Activated CD8-positive, alpha-beta T cell treated with anti-CD3 and anti-CD28 coated beads, Interleukin-2, amount 10 ng/mL, durations not matched to agents 7 days and 5 days (primary cell): ENCODE results near the gene ZBTB2. TPM values are rescaled to one million over a fixed set of nuclear protein-coding genes. Genes with fewer than 3 reads are reported as not detected.
A peak's percentile ranks its signal among the peaks of the same experiment; 100 is the strongest.

Experiments
- ATAC-seq: fragments of 150-1000 bp; cut with Tn5 transposase; one replicate; pipeline ENCODE4 v1.10.0; 2021; ENCODE audit warnings: moderate library complexity
- CTCF ChIA-PET: fragments of 350-600 bp; sonication (Branson Sonifier 250); formaldehyde crosslinking; loops from one replicate; lab custom pipeline; 2021; ENCODE audit warnings: antibody characterized with exemption; lab: Charles Lee
- POLR2A ChIA-PET: fragments of 350-600 bp; sonication (Branson Sonifier 250); formaldehyde crosslinking; loops from one replicate; lab custom pipeline; 2021; ENCODE audit warnings: antibody characterized with exemption; lab: Charles Lee
- DNase-seq: peaks from one replicate; pipeline ENCODE4 v3.0.0-alpha.2; 2020
- H3K27ac Mint-ChIP-seq: one replicate; pipeline ENCODE4 v1.8.0; 2021; ENCODE audit warnings: mild to moderate bottlenecking, mixed read lengths
- H3K27me3 Mint-ChIP-seq: one replicate; pipeline ENCODE4 v1.8.0; 2021; ENCODE audit warnings: low read depth, mixed read lengths
- H3K36me3 Mint-ChIP-seq: one replicate; pipeline ENCODE4 v1.8.0; 2021; ENCODE audit warnings: low read depth, mixed read lengths
- H3K4me1 Mint-ChIP-seq: one replicate; pipeline ENCODE4 v1.8.0; 2021; ENCODE audit warnings: low read depth, mixed read lengths
- H3K4me3 Mint-ChIP-seq: one replicate; pipeline ENCODE4 v1.8.0; 2021; ENCODE audit warnings: mild to moderate bottlenecking, mixed read lengths
- H3K9me3 Mint-ChIP-seq: one replicate; pipeline ENCODE4 v1.8.0; 2022; ENCODE audit warnings: mixed read lengths; ENCODE audit not compliant: insufficient read depth
- total RNA-seq, 2 experiments: library from RNA; stranded (reverse); gene quantifications; one replicate each; pipeline ENCODE4 v1.2.3, GENCODE V29; 2021

ZBTB2 gene
- total RNA-seq, 2 experiments from 2014 or later, result 24.0 to 25.6 TPM

GRCh38 chr6:151399679-151400078, 8.3 kb upstream of the ZBTB2 start:
- CTCF ChIA-PET, result no interaction called here

GRCh38 chr6:151393410-151393809, 2.1 kb upstream of the ZBTB2 start:
- Mint-ChIP-seq H3K4me3 (peak overlapping the region; percentile 97), H3K27me3 (no peaks in the 10 kb centered on the region), H3K4me1 (peaks cover 53% of the 10 kb centered on the region), H3K9me3 (no peaks in the 10 kb centered on the region), H3K36me3 (peaks cover 55% of the 10 kb centered on the region), H3K27ac (peak overlapping the region; percentile 97)
- DNase-seq (no peak), ATAC-seq (no peak)
- ChIA-PET POLR2A (interaction anchor here (0.7 to 1.8 kb wide), 4 partner anchors 13 to 58 kb away, joined by 3 to 7 read pairs (median 4); partner anchors contain the start of gene RMND1), CTCF (interaction anchor here (0.9 to 5.0 kb wide), 2 partner anchors 13 to 58 kb away, joined by 4 to 31 read pairs; partner anchors contain the start of gene RMND1)

More at GRCh38 chr6:151399679-151400078, 8.3 kb upstream of the ZBTB2 start:
- Mint-ChIP-seq H3K27ac (no peak overlapping the region), H3K4me1 (peaks cover 61% of the 10 kb centered on the region), H3K27me3 (no peaks in the 10 kb centered on the region), H3K36me3 (peaks cover 47% of the 10 kb centered on the region), H3K9me3 (no peaks in the 10 kb centered on the region), H3K4me3 (no peak overlapping the region)
- no peak for DNase-seq
- POLR2A ChIA-PET, result interaction anchor here (1.1 kb wide), 1 partner anchor 10 kb away, joined by 4 read pairs; no protein-coding TSS in a partner anchor
- peak; percentile 37 for ATAC-seq

- DNase-seq (no peak), ATAC-seq (no peak)
- CTCF ChIA-PET, result interaction anchor here (0.7 to 5.0 kb wide), 4 partner anchors 12 to 59 kb away, joined by 3 to 31 read pairs (median 4); partner anchors contain the start of gene RMND1
- no peaks in the 10 kb centered on the region for H3K27me3 Mint-ChIP-seq
- no peaks in the 10 kb centered on the region for H3K9me3 Mint-ChIP-seq
- peak overlapping the region; percentile 97 for H3K4me3 Mint-ChIP-seq
- H3K4me1 Mint-ChIP-seq, result peaks cover 54% of the 10 kb centered on the region
- H3K36me3 Mint-ChIP-seq, result peaks cover 55% of the 10 kb centered on the region
- POLR2A ChIA-PET, result interaction anchor here (0.6 to 1.8 kb wide), 2 partner anchors 12 to 162 kb away, joined by 3 to 5 read pairs; no protein-coding TSS in a partner anchor
- peak overlapping the region; percentile 97 for H3K27ac Mint-ChIP-seq
These were observed 1.1 kb upstream of the ZBTB2 start for GRCh38 chr6:151392427-151392826.

GRCh38 chr6:151390851-151391470, 398 bp downstream of the ZBTB2 start:
- peak; percentile 86 for DNase-seq
- Mint-ChIP-seq H3K9me3 (no peaks in the 10 kb centered on the region), H3K4me3 (peak overlapping the region; percentile 97), H3K4me1 (peaks cover 52% of the 10 kb centered on the region), H3K36me3 (peaks cover 55% of the 10 kb centered on the region), H3K27ac (peak overlapping the region; percentile 80), H3K27me3 (no peaks in the 10 kb centered on the region)
- CTCF ChIA-PET, result interaction anchor here (1.8 to 1.9 kb wide), 2 partner anchors 12 to 61 kb away, joined by 4 to 7 read pairs; partner anchors contain the start of gene RMND1
- peak; percentile 31 for ATAC-seq
- POLR2A ChIA-PET, result interaction anchor here (0.6 to 2.6 kb wide), 10 partner anchors 9 to 1592 kb away, joined by 3 to 45 read pairs (median 4); partner anchors contain the start of genes FBXO5 and RMND1

GRCh38 chr6:151390276-151390850, 996 bp downstream of the ZBTB2 start:
- POLR2A ChIA-PET, result interaction anchor here (0.5 to 2.6 kb wide), 15 partner anchors 9 to 1593 kb away, joined by 3 to 45 read pairs (median 4); partner anchors contain the start of genes FBXO5 and RMND1
- H3K4me1 Mint-ChIP-seq, result peaks cover 55% of the 10 kb centered on the region
- CTCF ChIA-PET, result interaction anchor here (1.0 to 2.7 kb wide), 8 partner anchors 10 to 85 kb away, joined by 3 to 18 read pairs (median 4); partner anchors contain the start of gene RMND1

GRCh38 chr6:151389618-151390275, 1.6 kb downstream of the ZBTB2 start:
- Mint-ChIP-seq H3K9me3 (no peaks in the 10 kb centered on the region), H3K36me3 (peaks cover 55% of the 10 kb centered on the region), H3K27ac (peak overlapping the region; percentile 93), H3K4me3 (peak overlapping the region; percentile 88), H3K4me1 (peaks cover 55% of the 10 kb centered on the region), H3K27me3 (no peaks in the 10 kb centered on the region)
- POLR2A ChIA-PET, result interaction anchor here (0.5 to 2.6 kb wide), 16 partner anchors 9 to 1594 kb away, joined by 3 to 45 read pairs (median 4); partner anchors contain the start of genes FBXO5 and RMND1
- DNase-seq (no peak), ATAC-seq (peak; percentile 75)
- CTCF ChIA-PET, result interaction anchor here (1.0 to 2.7 kb wide), 8 partner anchors 9 to 86 kb away, joined by 3 to 18 read pairs (median 4); partner anchors contain the start of gene RMND1

More at GRCh38 chr6:151390276-151390850, 996 bp downstream of the ZBTB2 start:
- Mint-ChIP-seq H3K27me3 (no peaks in the 10 kb centered on the region), H3K9me3 (no peaks in the 10 kb centered on the region), H3K27ac (peak overlapping the region; percentile 80), H3K36me3 (peaks cover 55% of the 10 kb centered on the region), H3K4me3 (peak overlapping the region; percentile 64)
- peak; percentile 87 for ATAC-seq
- peak; percentile 98 for DNase-seq

- ChIA-PET CTCF (interaction anchor here (1.0 to 2.7 kb wide), 7 partner anchors 8 to 86 kb away, joined by 3 to 18 read pairs (median 4); no protein-coding TSS in a partner anchor), POLR2A (interaction anchor here (0.8 to 2.6 kb wide), 11 partner anchors 8 to 1594 kb away, joined by 3 to 45 read pairs (median 5); partner anchors contain the start of genes FBXO5 and RMND1)
- DNase-seq (peak; percentile 40), ATAC-seq (no peak)
- Mint-ChIP-seq H3K36me3 (peaks cover 56% of the 10 kb centered on the region), H3K27me3 (no peaks in the 10 kb centered on the region), H3K4me1 (peaks cover 57% of the 10 kb centered on the region), H3K4me3 (peak overlapping the region; percentile 88), H3K9me3 (no peaks in the 10 kb centered on the region), H3K27ac (peak overlapping the region; percentile 93)
These were observed 2.3 kb downstream of the ZBTB2 start for GRCh38 chr6:151388997-151389617.

- Mint-ChIP-seq H3K27me3 (no peaks in the 10 kb centered on the region), H3K4me3 (peak overlapping the region; percentile 59), H3K27ac (peak overlapping the region; percentile 81), H3K9me3 (no peaks in the 10 kb centered on the region), H3K4me1 (peaks cover 56% of the 10 kb centered on the region), H3K36me3 (peaks cover 54% of the 10 kb centered on the region)
- POLR2A ChIA-PET, result interaction anchor here (1.0 kb wide), 2 partner anchors 9 to 15 kb away, joined by 4 to 5 read pairs; no protein-coding TSS in a partner anchor
- DNase-seq (no peak), ATAC-seq (no peak)
- CTCF ChIA-PET, result interaction anchor here (1.1 to 2.7 kb wide), 2 partner anchors 15 to 53 kb away, joined by 5 to 18 read pairs; no protein-coding TSS in a partner anchor
These were observed 3.1 kb downstream of the ZBTB2 start for GRCh38 chr6:151388236-151388635.

GRCh38 chr6:151387175-151387970, 4.0 kb downstream of the ZBTB2 start:
- ChIA-PET CTCF (interaction anchor here (1.1 to 2.7 kb wide), 2 partner anchors 14 to 54 kb away, joined by 5 to 18 read pairs; no protein-coding TSS in a partner anchor), POLR2A (interaction anchor here (1.0 kb wide), 2 partner anchors 9 to 14 kb away, joined by 4 to 5 read pairs; no protein-coding TSS in a partner anchor)
- no peak for DNase-seq
- peak overlapping the region; percentile 57 for H3K27ac Mint-ChIP-seq
- no peaks in the 10 kb centered on the region for H3K27me3 Mint-ChIP-seq
- H3K36me3 Mint-ChIP-seq, result peaks cover 48% of the 10 kb centered on the region
- no peak for ATAC-seq
- H3K4me1 Mint-ChIP-seq, result peaks cover 50% of the 10 kb centered on the region
- H3K9me3 Mint-ChIP-seq, result no peaks in the 10 kb centered on the region
- H3K4me3 Mint-ChIP-seq, result no peak overlapping the region

GRCh38 chr6:151385177-151385576, 6.2 kb downstream of the ZBTB2 start:
- ChIA-PET POLR2A (interaction anchor here (1.7 kb wide), 1 partner anchor 11 kb away, joined by 5 read pairs; no protein-coding TSS in a partner anchor), CTCF (interaction anchor here (0.8 to 3.6 kb wide), 4 partner anchors 9 to 31 kb away, joined by 3 to 19 read pairs (median 4); no protein-coding TSS in a partner anchor)
- H3K4me1 Mint-ChIP-seq, result peaks cover 64% of the 10 kb centered on the region
- H3K27me3 Mint-ChIP-seq, result no peaks in the 10 kb centered on the region
- peak overlapping the region; percentile 70 for H3K27ac Mint-ChIP-seq
- no peaks in the 10 kb centered on the region for H3K9me3 Mint-ChIP-seq
- peak overlapping the region; percentile 40 for H3K4me3 Mint-ChIP-seq
- ATAC-seq (no peak), DNase-seq (no peak)
- peaks cover 49% of the 10 kb centered on the region for H3K36me3 Mint-ChIP-seq
